GM18519 (cell line): ENCODE measurements around the gene KLC3.
A peak's percentile ranks its signal among the peaks of the same experiment; 100 is the strongest.

ENCODE experiments used
- ATAC-seq: cut with Tn5 transposase; IDR thresholded peaks from one replicate; pipeline ENCODE4 v1.9.1; 2021; ENCODE audit warnings: mild to moderate bottlenecking, moderate library complexity; ENCODE audit not compliant: unreplicated experiment, low FRiP score

KLC3 gene

GRCh38 chr19:45368127-45368526, 27.6 kb downstream of the KLC3 start:
- no peak for ATAC-seq

DNA sequence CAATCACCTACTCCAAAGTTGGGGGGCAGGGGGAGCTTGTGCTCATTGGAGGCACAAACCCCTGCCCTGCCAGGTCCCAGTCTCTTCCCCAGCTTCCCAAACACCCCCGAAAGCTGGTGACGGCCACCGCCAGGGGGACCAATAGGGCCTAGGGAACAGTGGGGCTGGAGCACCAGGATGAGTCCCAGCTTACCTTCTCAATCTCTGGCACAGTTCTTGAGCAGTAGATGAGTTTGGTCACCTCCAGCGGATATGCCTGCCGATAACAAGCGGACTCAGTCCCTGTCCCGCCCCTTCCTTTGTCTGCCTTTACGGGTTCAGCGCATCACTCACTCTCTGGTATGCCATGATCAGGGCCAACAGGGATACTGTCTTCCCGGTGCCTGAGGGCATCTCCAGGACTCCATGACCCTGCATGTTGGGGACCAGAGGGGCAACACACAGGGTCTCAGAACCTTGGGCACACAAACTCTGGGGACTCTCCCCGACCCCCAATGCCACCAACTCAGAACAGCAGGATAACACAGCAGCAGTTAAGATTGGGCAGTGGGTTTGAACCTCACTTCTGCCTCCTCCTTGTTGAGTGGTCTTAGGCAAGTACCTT, 28.3 kb downstream of the KLC3 start:
- ATAC-seq, result no peak

GRCh38 chr19:45370410-45371204, 30.1 kb downstream of the KLC3 start, which contains the start of gene ERCC2:
Gene ERCC2 (minus strand): TSS chr19:45370573. CDS start chr19:45370540, 33 bp downstream.
- peak; percentile 92 for ATAC-seq

DNA sequence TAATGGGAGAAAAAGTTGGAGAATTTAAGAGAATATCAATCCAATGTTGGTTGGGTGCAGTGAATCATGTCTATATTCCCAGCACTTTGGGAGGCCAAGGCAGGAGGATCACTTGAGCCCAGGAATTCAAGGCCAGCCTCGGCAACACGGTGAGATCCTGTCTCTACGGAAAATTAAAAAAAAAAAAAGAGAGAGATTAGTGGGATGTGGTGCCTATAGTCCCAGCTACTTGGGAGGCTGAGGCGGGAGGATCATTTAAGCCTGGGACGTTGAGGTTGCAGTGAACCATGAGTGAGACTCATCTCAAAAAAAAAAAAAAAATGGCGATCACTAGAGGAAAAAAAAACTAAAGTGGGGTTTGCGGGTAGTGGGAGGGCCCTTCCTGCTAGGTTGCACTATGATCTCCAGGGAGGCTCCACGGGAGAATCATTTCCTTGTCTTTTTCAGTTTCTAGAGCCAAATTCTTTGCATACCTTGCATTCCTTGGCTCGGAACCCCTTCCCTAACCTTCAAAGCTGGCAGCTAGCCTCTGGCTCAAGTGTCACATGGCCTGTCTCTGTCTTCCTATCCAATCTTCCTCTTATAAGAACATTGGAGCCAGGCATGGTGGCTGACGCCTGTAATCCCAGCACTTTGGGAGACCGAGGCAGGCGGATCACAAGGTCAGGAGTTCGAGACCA, 35.6 kb downstream of the KLC3 start:
- ATAC-seq, result no peak

- no peak for ATAC-seq
Measured at GRCh38 chr19:45380107-45380506, 39.6 kb downstream of the KLC3 start.

GRCh38 chr19:45382426-45382825, 41.9 kb downstream of the KLC3 start:
- ATAC-seq, result no peak

GRCh38 chr19:45385392-45386221, 45.1 kb downstream of the KLC3 start:
- ATAC-seq, result no peak

DNA sequence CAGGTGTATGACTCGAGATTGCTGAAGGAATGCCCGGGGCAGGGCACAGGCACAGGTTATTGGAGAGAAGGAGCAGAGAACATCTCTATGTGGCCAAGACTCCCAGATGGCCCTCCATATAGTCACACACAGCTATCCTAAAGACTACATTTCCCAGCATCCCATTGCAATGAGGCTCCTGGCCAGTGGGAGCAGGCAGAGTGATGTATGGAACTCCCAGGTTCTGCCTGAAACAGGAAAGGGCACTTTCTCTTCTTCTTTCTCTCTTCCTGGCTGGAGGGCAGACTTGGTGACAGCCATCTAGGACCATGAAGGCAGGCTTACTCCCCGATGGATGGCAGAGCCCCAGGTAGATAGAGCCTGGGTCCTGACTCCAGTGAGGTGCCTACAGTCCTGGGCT, 50.8 kb downstream of the KLC3 start:
- ATAC-seq, result no peak

- ATAC-seq, result no peak
Measured at GRCh38 chr19:45391871-45392665, 51.5 kb downstream of the KLC3 start.

GRCh38 chr19:45395821-45396617, 55.5 kb downstream of the KLC3 start:
- no peak for ATAC-seq

- ATAC-seq, result no peak
Measured at GRCh38 chr19:45400192-45400591, 59.6 kb downstream of the KLC3 start.
